H1 (cell line): Measurements from ENCODE around the gene AHCY. TPM values are rescaled to one million over a fixed set of nuclear protein-coding genes. Genes with fewer than 3 reads are reported as not detected.
A peak's percentile ranks its signal among the peaks of the same experiment; 100 is the strongest.

ENCODE experiments used
- CTCF ChIA-PET: fragments of 300-600 bp; sonication (Branson Sonifier 250); formaldehyde crosslinking; loops from one replicate; lab custom pipeline; 2021; ENCODE audit not compliant: partially characterized antibody; lab: Charles Lee
- POLR2A ChIA-PET: fragments of 300-600 bp; sonication (Branson Sonifier 250); formaldehyde crosslinking; loops from one replicate; lab custom pipeline; 2021; ENCODE audit warnings: inconsistent platforms; ENCODE audit not compliant: partially characterized antibody; lab: Charles Lee
- DNase-seq, 2 experiments: peaks; one replicate each; pipeline versions ENCODE4 v3.0.0 to v3.0.0-alpha.2; 2010 to 2022; ENCODE audit warnings: low spot score in 2 of 2, low read depth in 1 of 2, mixed read lengths in 1 of 2
- FAIRE-seq: peaks from 2 replicates; lab custom pipeline; 2011; peaks lifted over from hg19 to GRCh38; lab: Jason Lieb, UNC
- H2AFZ ChIP-seq: 2 replicates; pipeline ENCODE4 v1.8.1; 2012; ENCODE audit warnings: low read length, inconsistent platforms
- H2AK5ac ChIP-seq: 2 replicates; pipeline ENCODE4 v1.6.1; 2013; ENCODE audit warnings: low read depth, low read length
- H2BK120ac ChIP-seq: replicated peaks from 2 replicates; pipeline ENCODE3; 2013; ENCODE audit warnings: low read depth, low read length, inconsistent platforms
- H2BK12ac ChIP-seq: 2 replicates; pipeline ENCODE4 v1.6.1; 2013; ENCODE audit warnings: low read depth, low read length
- H2BK15ac ChIP-seq: 2 replicates; pipeline ENCODE4 v1.6.1; 2013; ENCODE audit warnings: low read length
- H2BK20ac ChIP-seq: 2 replicates; pipeline ENCODE4 v1.6.1; 2013; ENCODE audit warnings: low read length
- H2BK5ac ChIP-seq: 2 replicates; pipeline ENCODE4 v1.6.1; 2013; ENCODE audit warnings: low read depth, low read length
- H3K14ac ChIP-seq: 2 replicates; pipeline ENCODE4 v1.6.1; 2013; ENCODE audit warnings: inconsistent platforms; ENCODE audit not compliant: insufficient read length
- H3K18ac ChIP-seq: 2 replicates; pipeline ENCODE4 v1.6.1; 2013; ENCODE audit warnings: low read length; ENCODE audit errors: extremely low read depth
- H3K23ac ChIP-seq: 2 replicates; pipeline ENCODE4 v1.6.1; 2013; ENCODE audit warnings: inconsistent platforms; ENCODE audit not compliant: insufficient read length
- H3K23me2 ChIP-seq: 2 replicates; pipeline ENCODE4 v1.6.1; 2013; ENCODE audit warnings: low read depth, low read length
- H3K27ac ChIP-seq: 2 replicates; pipeline ENCODE4 v1.6.1; 2011; ENCODE audit warnings: low read depth, low read length, inconsistent platforms
- H3K27me3 ChIP-seq, 4 experiments: replicated peaks in 1 of 4; 1 replicate in 1 of 4; 2 replicates in 3 of 4; pipeline versions ENCODE4 v1.6.1 to v1.8.1; 2011 to 2013; ENCODE audit warnings: low read length in 3 of 4, mild to moderate bottlenecking in 3 of 4, inconsistent platforms in 2 of 4, mixed read lengths in 2 of 4, moderate library complexity in 1 of 4; ENCODE audit not compliant: control insufficient read depth in 3 of 4, insufficient read depth in 3 of 4; ENCODE audit errors: extremely low read depth in 1 of 4
- H3K36me3 ChIP-seq, 4 experiments: 2 replicates each; pipeline versions ENCODE4 v1.6.1 to v1.8.1; 2011 to 2013; ENCODE audit warnings: mild to moderate bottlenecking in 4 of 4, low read length in 3 of 4, moderate library complexity in 2 of 4, control low read depth in 1 of 4, inconsistent platforms in 1 of 4; ENCODE audit not compliant: insufficient read depth in 4 of 4, control insufficient read depth in 2 of 4
- H3K4ac ChIP-seq: replicated peaks from 2 replicates; pipeline ENCODE3; 2013; ENCODE audit warnings: low read length, low read depth, mixed read lengths, inconsistent platforms; ENCODE audit not compliant: insufficient read length
- H3K4me1 ChIP-seq, 4 experiments: replicated peaks in 1 of 4; 1 replicate in 1 of 4; 2 replicates in 3 of 4; pipeline versions ENCODE4 v1.6.1 to v1.8.1; 2011 to 2013; ENCODE audit warnings: low read length in 3 of 4, inconsistent platforms in 2 of 4, mixed read lengths in 1 of 4; ENCODE audit not compliant: insufficient read depth in 4 of 4, control insufficient read depth in 3 of 4
- H3K4me2 ChIP-seq, 2 experiments: 2 replicates each; pipeline versions ENCODE4 v1.6.1 to v1.8.1; 2011 to 2013; ENCODE audit warnings: low read depth in 2 of 2, low read length in 2 of 2, control low read depth in 1 of 2, inconsistent platforms in 1 of 2, mild to moderate bottlenecking in 1 of 2; ENCODE audit not compliant: insufficient read depth in 1 of 2
- H3K4me3 ChIP-seq, 4 experiments: fragments of 200-600, 300-600 bp in 1 of 4; sonication (generic), shearing (Covaris generic), sonication (Bioruptor Twin) in 1 of 4; 2 replicates each; pipeline versions ENCODE4 v1.5.1 to v1.8.1; 2011 to 2016; ENCODE audit warnings: low read length in 4 of 4, low read depth in 3 of 4, control low read depth in 2 of 4, inconsistent platforms in 2 of 4, mild to moderate bottlenecking in 2 of 4, mixed read lengths in 1 of 4, moderate library complexity in 1 of 4; ENCODE audit not compliant: insufficient read depth in 2 of 4; ENCODE audit errors: extremely low read depth in 1 of 4
- H3K56ac ChIP-seq: replicated peaks from 2 replicates; pipeline ENCODE3; 2013; ENCODE audit warnings: low read depth, mild to moderate bottlenecking, mixed read lengths, low read length, inconsistent platforms; ENCODE audit not compliant: insufficient read length
- H3K79me1 ChIP-seq: 2 replicates; pipeline ENCODE4 v1.6.1; 2013; ENCODE audit warnings: low read depth, low read length, control low read depth
- H3K79me2 ChIP-seq, 2 experiments: 2 replicates each; pipeline versions ENCODE4 v1.6.1 to v1.8.1; 2012 to 2013; ENCODE audit warnings: low read length in 2 of 2, mild to moderate bottlenecking in 2 of 2, inconsistent platforms in 1 of 2; ENCODE audit not compliant: insufficient read depth in 2 of 2, control insufficient read depth in 1 of 2
- H3K9ac ChIP-seq, 4 experiments: replicated peaks in 1 of 4; 1 replicate in 1 of 4; 2 replicates in 3 of 4; pipeline versions ENCODE4 v1.6.1 to v1.8.1; 2011 to 2013; ENCODE audit warnings: low read depth in 3 of 4, low read length in 3 of 4, control low read depth in 2 of 4, mild to moderate bottlenecking in 2 of 4, moderate library complexity in 2 of 4, inconsistent platforms in 1 of 4; ENCODE audit errors: extremely low read depth in 1 of 4
- H3K9me3 ChIP-seq, 2 experiments: 2 replicates each; pipeline versions ENCODE4 v1.6.1 to v1.8.1; 2012 to 2013; ENCODE audit warnings: mild to moderate bottlenecking in 2 of 2, moderate library complexity in 2 of 2, control low read depth in 1 of 2, inconsistent platforms in 1 of 2, low read depth in 1 of 2, low read length in 1 of 2, mixed read lengths in 1 of 2; ENCODE audit not compliant: insufficient read depth in 2 of 2
- H4K20me1 ChIP-seq, 2 experiments: replicated peaks in 1 of 2; 2 replicates each; pipeline versions ENCODE3 to v1.8.1; 2011 to 2013; ENCODE audit warnings: inconsistent platforms in 2 of 2, low read length in 2 of 2, mild to moderate bottlenecking in 1 of 2; ENCODE audit not compliant: insufficient read depth in 2 of 2, control insufficient read depth in 1 of 2
- H4K5ac ChIP-seq: 2 replicates; pipeline ENCODE4 v1.6.1; 2013; ENCODE audit warnings: low read length, low read depth, mixed read lengths, inconsistent platforms; ENCODE audit not compliant: insufficient read length
- H4K8ac ChIP-seq: 2 replicates; pipeline ENCODE4 v1.8.0; 2013; ENCODE audit warnings: mild to moderate bottlenecking, moderate library complexity, low read length, inconsistent platforms; ENCODE audit not compliant: insufficient read depth; ENCODE audit errors: extremely low read depth
- H4K91ac ChIP-seq: replicated peaks from 2 replicates; pipeline ENCODE3; 2013; ENCODE audit warnings: low read length, mixed read lengths, inconsistent platforms; ENCODE audit not compliant: insufficient read length
- BRCA1 ChIP-seq: IDR thresholded peaks from 2 replicates; pipeline ENCODE4 v1.6.1; 2012; ENCODE audit warnings: low read depth, low read length, improper control_type of control experiment
- CBX5 ChIP-seq: fragments of 300-800, 300-1000 bp; sonication (generic); IDR thresholded peaks from 2 replicates; pipeline ENCODE4 v1.7.1; 2016; ENCODE audit warnings: antibody characterized with exemption, low read length, low read depth
- CBX8 ChIP-seq: fragments of 300-800, 300-1000 bp; sonication (generic); IDR thresholded peaks from 2 replicates; pipeline ENCODE4 v1.7.1; 2016; ENCODE audit warnings: low read depth, low read length, borderline replicate concordance
- CTBP2 ChIP-seq: IDR thresholded peaks from 2 replicates; pipeline ENCODE4 v1.7.0; 2011; ENCODE audit warnings: borderline replicate concordance, mild to moderate bottlenecking, moderate library complexity, mixed read lengths, low read length; ENCODE audit not compliant: insufficient read depth, insufficient read length
- EP300 ChIP-seq, 2 experiments: IDR thresholded peaks; 1 replicate in 1 of 2; 2 replicates in 1 of 2; pipeline ENCODE4 v1.6.1; 2011 to 2012; ENCODE audit warnings: low read depth in 2 of 2, low read length in 2 of 2, mild to moderate bottlenecking in 2 of 2, borderline replicate concordance in 1 of 2, inconsistent platforms in 1 of 2, moderate library complexity in 1 of 2
- FOSL1 ChIP-seq: IDR thresholded peaks from 2 replicates; pipeline ENCODE4 v1.6.1; 2011; ENCODE audit warnings: mild to moderate bottlenecking, low read depth, low read length, moderate library complexity; ENCODE audit not compliant: insufficient read depth
- JUND ChIP-seq: IDR thresholded peaks from 2 replicates; pipeline ENCODE4 v1.6.1; 2011; ENCODE audit warnings: mild to moderate bottlenecking, improper control_type of control experiment, low read length
- NRF1 ChIP-seq: IDR thresholded peaks from 2 replicates; pipeline ENCODE4 v1.6.1; 2011; ENCODE audit warnings: mild to moderate bottlenecking, low read depth, low read length, improper control_type of control experiment
- POU5F1 ChIP-seq: IDR thresholded peaks from 2 replicates; pipeline ENCODE4 v1.6.1; 2011; ENCODE audit warnings: low read depth, mild to moderate bottlenecking, low read length, moderate library complexity
- TAF1 ChIP-seq: IDR thresholded peaks from 2 replicates; pipeline ENCODE4 v1.6.1; 2011; ENCODE audit warnings: mild to moderate bottlenecking, low read depth, low read length
- WGBS, 2 experiments: shearing (Covaris generic) in 1 of 2; methylation state at CpG; one replicate each; pipeline versions ENCODE4 v1.1.6 to v1.1.7; 2013 to 2015; ENCODE audit warnings: low lambda C conversion rate in 2 of 2, mixed read lengths in 2 of 2, inconsistent platforms in 1 of 2, low coverage in 1 of 2, missing lambda C conversion rate in 1 of 2; ENCODE audit not compliant: insufficient replicate concordance in 2 of 2, insufficient coverage in 1 of 2, insufficient read length in 1 of 2; ENCODE audit errors: extremely low coverage in 1 of 2, missing lambda C conversion rate in 1 of 2; 5-methylcytosine and 5-hydroxymethylcytosine counted together
- polyA plus RNA-seq, 7 experiments: library from polyadenylated mRNA; depleted of rRNA in 3 of 7; stranded (reverse) in 5 of 7; unstranded in 2 of 7; fragments of >200 nt in 5 of 7; fragments of 200-250 nt in 2 of 7; gene quantifications; 1 replicate in 5 of 7; 2 replicates in 1 of 7; 4 replicates in 1 of 7; pipeline versions ENCODE4 v1.2.1 to v1.2.3, GENCODE V29; 2011 to 2013; ENCODE audit warnings: missing spikeins in 2 of 7, mixed read lengths in 2 of 7
- total RNA-seq: library from RNA; stranded (reverse); fragmentation: NEBNext Ultra II Directional; extraction: Animal tissue kit (Norgen Biotek cat#: 25700); gene quantifications from 2 replicates; pipeline ENCODE4 v1.2.1, GENCODE V29; 2021

AHCY gene
- total and polyA plus RNA-seq, 2 of the 8 experiments (the other 6 are each of a cell fraction or from before 2014, with no cell fraction given) = 404 to 638 TPM

GRCh38 chr20:34315236-34315635 is 12.1 kb upstream of the AHCY start:
- Histone ChIP-seq H3K4me3 (no peak overlapping the region), H3K79me2 (no peaks in the 10 kb centered on the region), H3K27ac (no peak overlapping the region), H2BK120ac (no peak overlapping the region), H3K14ac (no peak overlapping the region), H2AK5ac (no peak overlapping the region), H4K20me1 (no peaks in the 10 kb centered on the region), H2AFZ (no peak overlapping the region), H3K23ac (no peak overlapping the region), H3K56ac (no peak overlapping the region), H2BK20ac (no peak overlapping the region), H3K9ac (no peak overlapping the region), H4K8ac (no peak overlapping the region), H3K36me3 (no peaks in the 10 kb centered on the region), H2BK5ac (no peak overlapping the region), H3K9me3 (no peaks in the 10 kb centered on the region), H2BK12ac (no peak overlapping the region), H3K23me2 (peaks cover 6% of the 10 kb centered on the region; the same call in 1 of the 2 replicates), H3K4me2 (no peak overlapping the region), H2BK15ac (peak overlapping the region; percentile 72; the same call in 1 of the 2 replicates), H4K5ac (no peak overlapping the region), H3K27me3 (peaks cover 0 to 8% (median 7%) of the 10 kb centered on the region in 4 experiments; a peak in 5 of 7 replicates), H4K91ac (no peak overlapping the region), H3K4ac (no peak overlapping the region), H3K79me1 (no peaks in the 10 kb centered on the region), H3K18ac (no peak overlapping the region), H3K4me1 (peaks cover 2 to 13% (median 10%) of the 10 kb centered on the region in 4 experiments; a peak in 6 of 7 replicates)
- no peak for DNase-seq
- POLR2A ChIA-PET = interaction anchor here (2.1 kb wide), 1 partner anchor 13 kb away, joined by 14 read pairs; the partner anchor contains the start of gene AHCY
- 88% methylated on average over 3 of the region's 3 CpGs; no CpG with 5 or more reads in 1 of the 2 experiments for WGBS, 2 experiments
- no peak for FAIRE-seq
- CTCF ChIA-PET = interaction anchor here (0.9 to 4.3 kb wide), 5 partner anchors 49 to 208 kb away, joined by 3 to 50 read pairs (median 5); no protein-coding TSS in a partner anchor
- no peak for TF ChIP-seq POU5F1
- TF ChIP-seq FOSL1 = no peak
- TF ChIP-seq CBX5 = no peak
- TF ChIP-seq JUND = no peak
- TF ChIP-seq TAF1 = no peak
- TF ChIP-seq CBX8 = no peak
- TF ChIP-seq NRF1 = no peak
- TF ChIP-seq CTBP2 = no peak
- no peak for TF ChIP-seq EP300 (IDR thresholded peaks at IDR 0.05; ENCODE audit: borderline replicate concordance in 1 of 2, low read depth in 2 of 2, low read length in 2 of 2)
- no peak for TF ChIP-seq BRCA1
